CD14-positive monocyte (primary cell): ENCODE measurements around the gene SNTN. TPM values are rescaled to one million over a fixed set of nuclear protein-coding genes. Genes with fewer than 3 reads are reported as not detected.

Experiments used
- DNase-seq, 3 donors: peaks; one replicate each; pipeline ENCODE4 v3.0.0-alpha.2; 2011 to 2022
- H2AFZ ChIP-seq: 2 replicates; pipeline ENCODE4 v1.6.0; 2012; ENCODE audit warnings: mild to moderate bottlenecking, low read depth, low read length, inconsistent platforms; ENCODE audit not compliant: insufficient read depth, poor library complexity, severe bottlenecking
- H3K27ac ChIP-seq, 2 donors: 1 replicate in 1 of 2; 2 replicates in 1 of 2; pipeline ENCODE4 v1.5.1; 2012 to 2013; ENCODE audit warnings: low read length in 2 of 2, control low read depth in 1 of 2, inconsistent platforms in 1 of 2, low read depth in 1 of 2, mild to moderate bottlenecking in 1 of 2
- H3K27me3 ChIP-seq, 2 donors: one replicate each; pipeline versions ENCODE4 v1.6.0 to v1.6.1; 2011 to 2013; ENCODE audit warnings: low read length in 2 of 2; ENCODE audit not compliant: control insufficient read depth in 2 of 2, insufficient read depth in 2 of 2
- H3K36me3 ChIP-seq, 2 donors: replicated peaks in 1 of 2; 1 replicate in 1 of 2; 2 replicates in 1 of 2; pipeline versions ENCODE4 v1.5.1 to v1.6.1; 2012 to 2013; ENCODE audit warnings: low read length in 2 of 2, control low read depth in 1 of 2, inconsistent platforms in 1 of 2, mild to moderate bottlenecking in 1 of 2; ENCODE audit not compliant: insufficient read depth in 2 of 2, control insufficient read depth in 1 of 2
- H3K4me1 ChIP-seq, 2 donors: 1 replicate in 1 of 2; 2 replicates in 1 of 2; pipeline versions ENCODE4 v1.5.1 to v1.6.1; 2012 to 2013; ENCODE audit warnings: low read length in 2 of 2, control low read depth in 1 of 2, inconsistent platforms in 1 of 2, mild to moderate bottlenecking in 1 of 2, moderate library complexity in 1 of 2; ENCODE audit not compliant: insufficient read depth in 2 of 2, control insufficient read depth in 1 of 2
- H3K4me2 ChIP-seq: replicated peaks from 2 replicates; pipeline ENCODE3; 2012; ENCODE audit warnings: low read length, moderate library complexity, mild to moderate bottlenecking; ENCODE audit not compliant: poor library complexity, severe bottlenecking; ENCODE audit errors: extremely low read depth
- H3K4me3 ChIP-seq, 3 experiments: fragments of 200-600 bp in 1 of 3; sonication (generic) in 1 of 3; replicated peaks in 1 of 3; 1 replicate in 2 of 3; 2 replicates in 1 of 3; pipeline ENCODE4 v1.5.1; 2011 to 2013; ENCODE audit warnings: low read length in 3 of 3, mild to moderate bottlenecking in 3 of 3, control low read depth in 2 of 3, low read depth in 2 of 3, inconsistent platforms in 1 of 3, moderate library complexity in 1 of 3
- H3K79me2 ChIP-seq: 2 replicates; pipeline ENCODE4 v1.6.0; 2012; ENCODE audit warnings: mild to moderate bottlenecking, control low read depth, inconsistent platforms, low read length, moderate library complexity; ENCODE audit not compliant: insufficient read depth
- H3K9ac ChIP-seq: 2 replicates; pipeline ENCODE4 v1.6.0; 2017; ENCODE audit warnings: low read length, mild to moderate bottlenecking; ENCODE audit not compliant: insufficient read depth, poor library complexity, severe bottlenecking
- H3K9me3 ChIP-seq, 2 donors: replicated peaks in 1 of 2; 1 replicate in 1 of 2; 2 replicates in 1 of 2; pipeline versions ENCODE4 v1.5.1 to v1.6.1; 2012 to 2013; ENCODE audit warnings: low read length in 2 of 2, control low read depth in 1 of 2; ENCODE audit not compliant: control insufficient read depth in 1 of 2, insufficient read depth in 1 of 2
- H4K20me1 ChIP-seq: 2 replicates; pipeline ENCODE4 v1.6.0; 2012; ENCODE audit warnings: mild to moderate bottlenecking, low read length, control low read depth, moderate library complexity; ENCODE audit not compliant: insufficient read depth
- H3K27ac Mint-ChIP-seq, 7 donors: one replicate each; pipeline ENCODE4 v1.8.0; 2020; ENCODE audit warnings: mild to moderate bottlenecking in 7 of 7, mixed read lengths in 7 of 7, moderate library complexity in 6 of 7, inconsistent platforms in 2 of 7
- H3K27me3 Mint-ChIP-seq, 3 donors: one replicate each; pipeline ENCODE4 v1.8.0; 2021 to 2022; ENCODE audit warnings: low read depth in 3 of 3, mild to moderate bottlenecking in 3 of 3, mixed read lengths in 3 of 3, moderate library complexity in 3 of 3, inconsistent platforms in 1 of 3
- H3K36me3 Mint-ChIP-seq, 2 donors: one replicate each; pipeline ENCODE4 v1.8.0; 2020; ENCODE audit warnings: mixed read lengths in 2 of 2, inconsistent platforms in 1 of 2, mild to moderate bottlenecking in 1 of 2
- H3K4me1 Mint-ChIP-seq: one replicate; pipeline ENCODE4 v1.8.0; 2020; ENCODE audit warnings: mild to moderate bottlenecking, mixed read lengths
- H3K4me3 Mint-ChIP-seq, 2 donors: one replicate each; pipeline ENCODE4 v1.8.0; 2020; ENCODE audit warnings: mild to moderate bottlenecking in 2 of 2, mixed read lengths in 2 of 2, moderate library complexity in 1 of 2
- H3K9me3 Mint-ChIP-seq, 7 donors: one replicate each; pipeline ENCODE4 v1.8.0; 2020 to 2022; ENCODE audit warnings: mixed read lengths in 7 of 7, mild to moderate bottlenecking in 6 of 7, moderate library complexity in 6 of 7, inconsistent platforms in 2 of 7
- CTCF ChIP-seq: fragments of 200-600 bp; IDR thresholded peaks from one replicate; pipeline ENCODE4 v1.8.0; 2022; ENCODE audit warnings: antibody characterized with exemption, mild to moderate bottlenecking
- WGBS: methylation state at CpG from one replicate; pipeline ENCODE4 v1.1.5; 2013; ENCODE audit warnings: missing lambda C conversion rate; ENCODE audit not compliant: insufficient coverage; 5-methylcytosine and 5-hydroxymethylcytosine counted together
- intact Hi-C, 2 donors: fragments of 100-400 bp; cut with micrococcal nuclease; formaldehyde crosslinking; loops; one replicate each; pipeline versions ENCODE4 v1.15.0 to v1.15.1; 2023
- polyA plus RNA-seq, 3 donors: library from polyadenylated mRNA; depleted of rRNA in 1 of 3; unstranded in 2 of 3; stranded (reverse) in 1 of 3; fragments of 300-500 nt in 2 of 3; fragments of >200 nt in 1 of 3; fragmentation: Illumina TruSeq in 2 of 3; gene quantifications; 1 replicate in 2 of 3; 2 replicates in 1 of 3; pipeline ENCODE4 v1.2.3, GENCODE V29; 2012 to 2021

The SNTN gene
- polyA plus RNA-seq, 3 donors = not detected

- Histone ChIP-seq H3K79me2 (no peaks in the 10 kb centered on the region), H4K20me1 (no peaks in the 10 kb centered on the region), H3K9me3 (no peaks in the 10 kb centered on the region), H3K27me3 (no peaks in the 10 kb centered on the region), H3K9ac (no peak overlapping the region), H2AFZ (no peak overlapping the region), H3K4me2 (no peak overlapping the region), H3K4me1 (no peaks in the 10 kb centered on the region), H3K27ac (no peak overlapping the region), H3K4me3 (no peak overlapping the region), H3K36me3 (no peaks in the 10 kb centered on the region)
- intact Hi-C loops = no loop called here
- peak; percentile 16 for TF ChIP-seq CTCF
- Mint-ChIP-seq H3K36me3 (no peaks in the 10 kb centered on the region), H3K4me1 (no peaks in the 10 kb centered on the region), H3K4me3 (no peak overlapping the region), H3K27ac (no peak overlapping the region), H3K9me3 (peaks cover 0 to 5% (median 0%) of the 10 kb centered on the region in 7 donors), H3K27me3 (peaks cover 0 to 7% (median 6%) of the 10 kb centered on the region in 3 donors)
- WGBS = no CpG with 5 or more reads among the region's 1 CpG
- DNase-seq = no peak
Observed at GRCh38 chr3:63661242-63661641, 8.8 kb downstream of the SNTN start.

- no peak overlapping the region for H3K9ac ChIP-seq
- no peaks in the 10 kb centered on the region for H4K20me1 ChIP-seq
- H3K36me3 ChIP-seq = no peaks in the 10 kb centered on the region
- no peak for DNase-seq
- Mint-ChIP-seq H3K27me3 (peaks cover 3 to 8% (median 7%) of the 10 kb centered on the region in 3 donors), H3K4me1 (no peaks in the 10 kb centered on the region), H3K9me3 (peaks cover 0 to 5% (median 0%) of the 10 kb centered on the region in 7 donors), H3K36me3 (no peaks in the 10 kb centered on the region), H3K27ac (no peak overlapping the region), H3K4me3 (no peak overlapping the region)
- no peak overlapping the region for H3K4me2 ChIP-seq
- H3K27me3 ChIP-seq = no peaks in the 10 kb centered on the region
- H3K27ac ChIP-seq = no peak overlapping the region
- 65% methylated on average over 2 of the region's 4 CpGs for WGBS
- intact Hi-C loops = no loop called here
- no peaks in the 10 kb centered on the region for H3K4me1 ChIP-seq
- no peak for TF ChIP-seq CTCF
- no peak overlapping the region for H2AFZ ChIP-seq
- H3K9me3 ChIP-seq = no peaks in the 10 kb centered on the region
- no peaks in the 10 kb centered on the region for H3K79me2 ChIP-seq
- no peak overlapping the region for H3K4me3 ChIP-seq
Observed at GRCh38 chr3:63662011-63662410, 9.5 kb downstream of the SNTN start.
